ENCODE measurements around the gene NOB1.

GRCh38 chr16:69794486-69794885, 39.8 kb upstream of the NOB1 start:
- TF ChIP-seq CTCF (IDR thresholded peaks at IDR 0.05; ENCODE audit: low read length): no peak
- TF ChIP-seq EZH2 (IDR thresholded peaks at IDR 0.05; ENCODE audit: borderline replicate concordance, low read length): no peak

Data from OCI-LY1 (cell line).